ENCODE results near the gene SLTM.
"Not testable (repeated sequence)": the region's sequence is repeated elsewhere in the genome, so short reads cannot be mapped to it uniquely, and the experiment has no call there.

Gene SLTM

GRCh38 chr15:58931987-58932588 lies 1.4 kb downstream of the SLTM start:
- peak overlapping the region; percentile 97 for H3K27ac ChIP-seq
- DNase-seq (ENCODE audit: low read depth, low spot score), result no peak

- no peak for DNase-seq (ENCODE audit: low read depth, low spot score)
- H3K27ac ChIP-seq, result no peak overlapping the region
Observed at GRCh38 chr15:58929891-58930416, 3.5 kb downstream of the SLTM start.

- H3K27ac ChIP-seq, result no peak overlapping the region
- no peak for DNase-seq (ENCODE audit: low read depth, low spot score)
Observed at GRCh38 chr15:58926823-58927222, 6.7 kb downstream of the SLTM start.

- no peak overlapping the region for H3K27ac ChIP-seq
- no peak for DNase-seq (ENCODE audit: low read depth, low spot score)
Observed at GRCh38 chr15:58924327-58924726, 9.2 kb downstream of the SLTM start.

- H3K27ac ChIP-seq, result no peak overlapping the region
- no peak for DNase-seq (ENCODE audit: low read depth, low spot score)
Observed at GRCh38 chr15:58923696-58924300, 9.7 kb downstream of the SLTM start.

GRCh38 chr15:58923284-58923683 lies 10.2 kb downstream of the SLTM start:
- no peak for DNase-seq (ENCODE audit: low read depth, low spot score)
- H3K27ac ChIP-seq, result no peak overlapping the region

- DNase-seq (ENCODE audit: low read depth, low spot score), result no peak
- no peak overlapping the region for H3K27ac ChIP-seq
Observed at GRCh38 chr15:58921267-58921790, 12.2 kb downstream of the SLTM start.

GRCh38 chr15:58920447-58920846 lies 13.0 kb downstream of the SLTM start:
- not testable (repeated sequence) for DNase-seq (ENCODE audit: low read depth, low spot score); H3K27ac ChIP-seq

GRCh38 chr15:58919232-58919631 lies 14.2 kb downstream of the SLTM start:
- no peak for DNase-seq (ENCODE audit: low read depth, low spot score)
- no peak overlapping the region for H3K27ac ChIP-seq

- no peak for DNase-seq (ENCODE audit: low read depth, low spot score)
- no peak overlapping the region for H3K27ac ChIP-seq
Observed at GRCh38 chr15:58918239-58918638, 15.2 kb downstream of the SLTM start.

- not testable (repeated sequence) for DNase-seq (ENCODE audit: low read depth, low spot score)
Observed at GRCh38 chr15:58917613-58918129, 15.8 kb downstream of the SLTM start.

GRCh38 chr15:58916962-58917361 lies 16.5 kb downstream of the SLTM start:
- no peak for DNase-seq (ENCODE audit: low read depth, low spot score)
- H3K27ac ChIP-seq, result no peak overlapping the region

More at GRCh38 chr15:58917613-58918129, 15.8 kb downstream of the SLTM start:
- H3K27ac ChIP-seq, result not testable (repeated sequence)

GRCh38 chr15:58910456-58910855 lies 23.0 kb downstream of the SLTM start:
- H3K27ac ChIP-seq, result no peak overlapping the region
- no peak for DNase-seq (ENCODE audit: low read depth, low spot score)

GRCh38 chr15:58909616-58910015 lies 23.9 kb downstream of the SLTM start:
- DNase-seq (ENCODE audit: low read depth, low spot score), result no peak
- no peak overlapping the region for H3K27ac ChIP-seq

- DNase-seq (ENCODE audit: low read depth, low spot score), result no peak
- H3K27ac ChIP-seq, result no peak overlapping the region
Observed at GRCh38 chr15:58908550-58909309, 24.7 kb downstream of the SLTM start.

GRCh38 chr15:58900631-58901030 lies 32.8 kb downstream of the SLTM start:
- DNase-seq (ENCODE audit: low read depth, low spot score), result no peak
- no peak overlapping the region for H3K27ac ChIP-seq

GRCh38 chr15:58898150-58898680 lies 35.3 kb downstream of the SLTM start:
- H3K27ac ChIP-seq, result no peak overlapping the region
- DNase-seq (ENCODE audit: low read depth, low spot score), result no peak

- H3K27ac ChIP-seq, result no peak overlapping the region
- no peak for DNase-seq (ENCODE audit: low read depth, low spot score)
Observed at GRCh38 chr15:58889363-58889762, 44.1 kb downstream of the SLTM start.

- no peak for DNase-seq (ENCODE audit: low read depth, low spot score)
- H3K27ac ChIP-seq, result no peak overlapping the region
Observed at GRCh38 chr15:58886921-58887320, 46.6 kb downstream of the SLTM start.

GRCh38 chr15:58883926-58884325 lies 49.6 kb downstream of the SLTM start:
- DNase-seq (ENCODE audit: low read depth, low spot score); H3K27ac ChIP-seq: not testable (repeated sequence)

Data from epithelial cell of prostate (primary cell).